ENCODE data around the gene ZDHHC1.
A peak's percentile ranks its signal among the peaks of the same experiment; 100 is the strongest.

Gene ZDHHC1

GRCh38 chr16:67415872-67416793 is at the start of gene ZDHHC1:
TSS of gene ZDHHC1 (minus strand) at chr16:67416477. CDS start at chr16:67407775, 8,702 bp downstream.
- TF ChIP-seq CTCF (IDR thresholded peaks at IDR 0.05) = peak; percentile 48
- no peak for DNase-seq (ENCODE audit: low spot score)
- Histone ChIP-seq H3K27ac (peak within 1 kb of the TSS; percentile 70 to 88), H3K4me3 (peak within 1 kb of the TSS; percentile 93)

- DNase-seq (ENCODE audit: low spot score) = no peak
- no peak for TF ChIP-seq CTCF (IDR thresholded peaks at IDR 0.05)
- Histone ChIP-seq H3K27ac (no peak overlapping the region), H3K4me3 (no peak overlapping the region)
Measured at GRCh38 chr16:67464565-67464964, 48.3 kb upstream of the ZDHHC1 start.

GRCh38 chr16:67463691-67464090 is 47.4 kb upstream of the ZDHHC1 start:
- Histone ChIP-seq H3K4me3 (no peak overlapping the region), H3K27ac (no peak overlapping the region)
- no peak for TF ChIP-seq CTCF (IDR thresholded peaks at IDR 0.05)
- DNase-seq (ENCODE audit: low spot score) = no peak

- no peak overlapping the region for H3K4me3 ChIP-seq
- H3K27ac ChIP-seq = no peak overlapping the region
- no peak for DNase-seq (ENCODE audit: low spot score)
- no peak for TF ChIP-seq CTCF (IDR thresholded peaks at IDR 0.05)
Measured at GRCh38 chr16:67463059-67463458, 46.8 kb upstream of the ZDHHC1 start.

- no peak overlapping the region for H3K27ac ChIP-seq
- DNase-seq (ENCODE audit: low spot score) = no peak
- no peak overlapping the region for H3K4me3 ChIP-seq
- no peak for TF ChIP-seq CTCF (IDR thresholded peaks at IDR 0.05)
Measured at GRCh38 chr16:67462279-67462655, 46.0 kb upstream of the ZDHHC1 start.

GRCh38 chr16:67461600-67462278 is 45.5 kb upstream of the ZDHHC1 start:
- Histone ChIP-seq H3K27ac (no peak overlapping the region), H3K4me3 (no peak overlapping the region)
- DNase-seq (ENCODE audit: low spot score) = no peak
- TF ChIP-seq CTCF (IDR thresholded peaks at IDR 0.05) = no peak
